ENCODE data around the gene PABPC3.

- TF ChIP-seq POLR2AphosphoS5 (IDR thresholded peaks at IDR 0.05; ENCODE audit: low read depth, low read length) (no peak), CTCF (IDR thresholded peaks at IDR 0.05; ENCODE audit: control extremely low read depth in 1 of 3, insufficient read depth in 1 of 3, low read depth in 1 of 3, low read length in 3 of 3) (no peak), MAX (IDR thresholded peaks at IDR 0.05) (no peak)
Measured at GRCh38 chr13:25097426-25097825, 1.5 kb downstream of the PABPC3 start.
